Measurements from ENCODE around the gene TSSC4.

The TSSC4 gene

GRCh38 chr11:2419638-2420501 lies 19.3 kb downstream of the TSSC4 start:
- peak; percentile 75 for DNase-seq

GRCh38 chr11:2420502-2421225 lies 20.1 kb downstream of the TSSC4 start:
- DNase-seq = peak; percentile 80

DNA sequence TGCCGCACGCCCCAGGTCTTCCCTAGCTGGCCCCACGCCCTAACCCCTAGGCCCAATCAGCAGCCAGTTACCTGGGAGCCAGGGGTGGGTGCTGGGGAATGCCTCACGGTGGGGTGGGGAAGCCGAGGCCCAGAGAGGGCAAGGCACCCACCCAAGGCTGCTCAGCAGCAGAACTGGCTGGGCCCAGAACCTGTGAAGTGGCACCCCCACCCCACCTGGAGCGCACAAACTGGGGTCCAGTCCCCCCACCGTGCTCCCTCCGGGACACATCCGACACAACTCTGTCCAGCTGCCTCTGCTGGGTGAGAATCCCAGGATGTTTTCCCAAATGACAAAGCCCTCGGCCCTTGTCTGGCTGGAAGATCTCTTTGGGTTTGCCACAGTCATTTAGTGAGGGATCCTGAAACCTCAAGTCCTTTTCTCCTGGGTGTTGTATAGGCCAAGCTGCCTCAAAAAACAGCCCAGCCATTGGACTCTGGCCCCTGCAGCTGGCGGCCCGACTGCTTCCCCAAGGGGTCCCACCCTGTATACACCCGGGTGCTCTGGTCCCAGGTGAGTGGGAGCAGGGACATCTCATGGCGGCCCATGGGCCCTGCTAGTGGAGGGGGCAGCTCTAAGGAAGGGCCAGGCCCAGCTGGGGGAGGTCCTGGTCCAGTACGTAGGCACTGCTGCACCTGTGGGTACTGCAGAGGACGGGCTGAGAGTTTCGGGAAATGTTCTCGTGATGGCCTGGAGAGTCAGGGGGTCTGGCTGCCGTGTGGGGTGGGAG lies 20.9 kb downstream of the TSSC4 start:
- DNase-seq = no peak

- no peak for DNase-seq
Observed at GRCh38 chr11:2421996-2422395, 21.4 kb downstream of the TSSC4 start.

GRCh38 chr11:2422461-2423156 lies 22.1 kb downstream of the TSSC4 start:
- no peak for DNase-seq

DNA sequence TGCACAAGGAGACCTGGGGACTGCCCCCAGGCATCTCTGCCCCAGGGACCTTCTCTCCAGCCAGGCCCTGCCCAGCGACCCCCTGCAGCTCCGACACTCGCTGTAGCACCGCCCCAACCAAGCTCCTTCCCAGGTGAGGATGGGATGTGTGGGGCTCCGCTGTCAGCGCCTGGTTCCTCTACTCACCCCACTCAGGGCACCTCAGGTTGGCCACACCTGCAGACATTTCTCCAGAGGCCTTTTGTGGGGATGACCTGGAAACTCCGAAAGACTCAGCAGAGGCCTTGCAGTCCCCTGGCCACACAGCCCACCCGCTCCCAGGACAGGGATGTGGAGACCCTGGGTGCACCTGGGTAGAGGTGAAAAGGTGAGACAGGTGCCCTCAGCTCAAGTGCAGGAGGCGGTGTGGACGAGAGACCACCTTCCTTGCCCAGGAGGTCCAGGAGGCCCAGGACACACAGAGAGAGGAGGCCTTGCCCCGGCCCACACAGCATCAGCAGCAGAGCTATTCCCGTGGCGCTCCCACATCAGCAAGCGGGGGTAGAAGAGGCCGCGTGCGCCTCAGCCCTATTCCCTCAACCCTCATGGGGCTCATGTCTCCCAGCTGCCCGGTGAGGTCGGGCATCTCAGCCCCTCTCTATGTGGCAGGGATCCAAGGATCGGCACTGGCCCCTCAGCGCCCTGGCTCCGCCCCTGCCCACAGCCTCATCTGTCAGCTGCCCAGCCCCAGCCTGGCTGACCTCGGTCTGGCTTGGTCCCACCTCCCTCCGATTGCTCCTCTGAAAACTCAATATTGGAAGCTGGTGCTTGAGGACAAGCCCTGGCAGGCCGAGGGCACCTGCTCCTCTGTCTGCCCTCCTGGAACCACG lies 22.8 kb downstream of the TSSC4 start:
- DNase-seq = no peak

DNA sequence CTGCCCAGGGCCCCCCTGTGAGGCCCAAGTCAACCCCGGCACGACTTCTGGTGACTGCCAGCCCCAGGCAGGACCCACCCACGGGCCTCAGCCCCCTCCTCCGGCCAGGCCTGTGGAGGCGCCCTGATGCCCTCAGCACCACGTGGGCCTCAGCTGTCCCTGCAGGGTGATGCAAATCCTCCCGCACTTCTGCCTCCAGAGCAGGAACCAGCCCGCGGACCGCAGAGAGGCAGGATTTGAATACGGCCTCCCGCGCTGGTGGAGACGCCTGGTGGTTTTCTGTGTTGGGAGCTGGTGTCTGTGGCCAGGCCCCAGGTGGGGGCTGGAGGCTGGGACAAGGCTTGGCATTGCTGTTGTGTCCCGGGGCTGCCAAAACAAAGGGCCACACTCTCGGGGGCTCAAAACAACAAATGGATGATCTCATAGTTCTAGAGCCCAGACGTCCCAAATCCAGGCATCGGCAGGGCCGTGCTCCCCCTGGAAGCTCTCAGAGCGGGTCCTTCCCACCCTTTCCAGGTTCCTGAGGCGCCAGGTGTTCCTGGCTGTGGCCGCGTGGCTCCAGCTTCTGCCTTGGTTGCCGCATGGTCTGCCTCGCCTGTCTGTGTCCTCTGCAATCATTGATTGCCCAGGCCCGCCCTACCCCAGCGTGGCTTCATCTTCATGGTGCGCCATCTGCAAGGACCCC lies 24.4 kb downstream of the TSSC4 start:
- no peak for DNase-seq

- DNase-seq = no peak
Observed at GRCh38 chr11:2425506-2425905, 25.0 kb downstream of the TSSC4 start.

GRCh38 chr11:2426221-2426620 lies 25.7 kb downstream of the TSSC4 start:
- no peak for DNase-seq

GRCh38 chr11:2426826-2427521 lies 26.4 kb downstream of the TSSC4 start:
- no peak for DNase-seq

DNA sequence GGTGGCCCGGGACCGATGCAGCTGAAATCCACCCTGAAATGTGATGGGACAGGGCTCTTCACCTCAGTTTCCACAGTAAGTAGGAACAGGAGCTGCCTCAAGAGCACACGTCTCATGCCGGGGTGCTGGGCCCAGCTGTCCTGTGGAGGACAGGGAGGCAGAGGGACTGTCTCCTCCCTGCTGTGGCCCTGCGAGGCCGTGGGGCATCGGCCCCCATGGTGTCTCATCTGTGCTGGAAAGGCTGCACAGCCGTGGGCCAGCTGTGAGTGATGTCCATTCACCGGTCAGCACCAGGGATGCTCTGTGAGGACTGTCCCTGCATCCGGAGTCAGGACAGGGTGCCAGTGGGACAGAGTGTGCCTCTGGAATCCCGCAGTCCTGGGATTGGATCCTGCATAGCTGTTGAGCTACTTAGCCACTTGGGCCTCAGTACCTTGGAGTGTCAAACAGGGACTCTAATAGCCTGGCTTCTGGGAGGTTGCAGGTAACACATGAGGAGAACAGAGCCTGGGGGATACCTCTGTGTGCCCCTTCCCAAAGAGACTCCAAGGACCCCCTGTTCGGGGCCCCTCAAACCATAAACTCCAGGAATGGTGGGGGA lies 27.3 kb downstream of the TSSC4 start:
- DNase-seq = no peak

- peak; percentile 30 for DNase-seq
Observed at GRCh38 chr11:2428322-2428795, 27.8 kb downstream of the TSSC4 start.

DNA sequence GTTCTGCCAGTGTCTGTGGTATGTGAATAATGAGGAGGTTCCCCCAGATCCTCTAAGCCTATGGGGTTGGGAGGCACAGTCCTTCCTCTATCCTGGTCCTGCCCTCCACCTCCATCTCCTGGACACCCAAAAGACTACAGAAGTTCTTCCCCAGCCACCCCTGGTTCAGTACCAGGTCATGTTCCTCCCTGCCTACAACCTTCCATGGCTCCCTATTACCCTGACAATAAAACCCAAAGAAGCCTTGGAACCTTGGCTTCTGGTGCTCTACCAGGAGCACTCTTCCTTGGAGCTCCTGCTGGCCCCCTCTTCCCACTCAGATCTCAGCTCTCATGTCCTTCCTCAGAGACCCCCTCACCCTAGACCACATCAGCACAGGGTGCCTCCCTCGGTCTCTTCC lies 30.8 kb downstream of the TSSC4 start:
- DNase-seq = no peak

GRCh38 chr11:2432171-2432621 lies 31.6 kb downstream of the TSSC4 start:
- no peak for DNase-seq

DNA sequence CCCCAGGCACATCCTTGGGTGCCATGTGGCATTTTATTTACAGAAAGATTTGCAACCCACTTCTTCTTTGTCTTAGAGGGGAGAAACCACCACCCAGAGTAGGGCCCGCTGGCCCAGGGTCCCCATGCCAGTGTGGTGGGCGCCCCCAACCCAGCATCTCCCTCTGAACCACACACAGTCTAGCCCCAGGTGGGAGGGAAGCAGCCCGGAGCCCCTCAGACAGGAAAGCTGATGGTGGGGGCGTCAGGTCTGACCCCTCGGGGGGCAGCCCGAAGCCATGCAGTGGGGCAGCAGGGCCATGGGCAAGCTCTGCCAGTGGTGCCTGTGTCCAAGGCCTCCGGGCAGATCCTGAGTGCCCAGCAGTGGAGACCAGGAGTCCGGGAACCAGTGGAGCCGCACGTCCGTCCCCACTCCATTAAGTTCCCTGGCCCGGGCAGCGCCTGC lies 32.1 kb downstream of the TSSC4 start:
- no peak for DNase-seq

DNA sequence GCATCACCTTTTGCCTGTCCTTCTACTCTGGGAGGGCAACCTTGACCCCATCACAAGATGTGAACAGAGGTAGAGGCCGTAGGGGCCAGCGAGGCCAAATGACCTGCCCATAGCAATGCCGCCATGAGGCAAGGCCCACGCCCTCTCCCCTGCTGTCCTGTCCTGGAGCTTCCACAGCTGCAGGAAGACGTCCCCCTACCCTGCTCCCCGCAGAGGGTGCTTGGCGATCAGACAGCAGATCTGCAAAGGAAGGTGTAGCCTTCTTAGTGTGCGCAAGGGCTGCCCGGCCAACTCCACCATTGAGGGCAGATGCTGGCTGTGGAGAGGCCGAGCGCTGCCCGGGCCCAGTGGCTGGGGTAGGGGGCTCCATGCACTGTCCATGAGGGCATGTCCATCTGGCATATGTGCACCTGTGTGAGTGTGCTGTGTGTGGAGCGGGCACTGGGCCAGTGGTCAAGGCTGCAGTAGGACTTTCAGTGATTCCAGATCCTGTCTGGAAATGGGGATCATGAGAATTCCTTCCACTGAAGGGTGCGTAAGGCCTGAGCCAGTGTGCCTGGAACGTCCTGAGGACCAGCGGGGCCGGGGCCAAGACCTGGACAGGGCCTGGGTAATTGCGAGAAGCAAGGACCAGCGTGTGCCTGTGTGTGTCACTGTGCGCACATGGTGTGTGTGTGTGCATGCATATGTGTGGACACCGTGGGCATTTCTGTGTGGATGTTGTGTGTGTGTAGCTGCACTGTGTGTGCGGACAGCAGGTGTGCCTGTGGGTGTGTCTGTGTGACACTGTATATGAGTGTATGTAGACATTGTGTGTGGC lies 32.8 kb downstream of the TSSC4 start:
- no peak for DNase-seq

GRCh38 chr11:2434008-2434407 lies 33.5 kb downstream of the TSSC4 start:
- no peak for DNase-seq

DNA sequence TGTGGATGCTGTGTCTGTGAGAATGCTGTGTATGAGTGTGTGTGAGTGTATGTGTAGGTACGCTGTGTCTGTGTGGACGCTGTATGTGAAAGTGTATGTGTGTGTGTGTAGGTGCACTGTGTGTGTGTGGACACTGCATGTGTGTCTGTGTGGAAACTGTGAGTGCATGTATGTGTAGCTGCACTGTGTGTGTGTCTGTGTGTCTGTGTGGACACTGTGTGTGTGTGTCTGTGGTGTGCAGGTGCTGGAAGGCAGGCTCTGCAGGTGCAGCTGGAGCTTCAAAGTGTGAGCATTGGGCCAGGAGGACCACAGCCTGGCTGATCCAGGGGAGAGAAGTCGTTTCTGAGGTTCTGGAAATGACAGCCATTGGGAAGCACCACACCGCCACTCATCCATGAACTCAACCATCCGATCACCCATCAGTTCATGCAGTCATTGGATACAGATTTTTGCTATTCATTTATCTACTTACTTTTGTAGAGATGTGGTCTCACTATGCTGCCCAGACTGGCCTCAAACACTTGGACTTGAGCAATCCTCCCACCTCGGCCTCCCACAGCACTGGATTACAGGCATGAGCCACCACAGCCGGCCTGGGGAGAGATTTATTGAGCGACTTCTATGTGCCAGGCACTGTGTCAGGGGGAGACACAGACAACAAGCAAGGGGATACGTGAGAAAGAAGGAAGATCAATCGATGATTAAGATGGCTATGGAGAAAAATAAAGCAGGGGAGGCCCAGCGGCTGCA lies 34.1 kb downstream of the TSSC4 start:
- DNase-seq = no peak

All from NCI-H1092 treated with DMSO at 0.1 percent for 48 hours (cell line).